Measurements from ENCODE around the gene DECR2. TPM values are rescaled to one million over a fixed set of nuclear protein-coding genes. Genes with fewer than 3 reads are reported as not detected.

The DECR2 gene
- total and polyA plus RNA-seq, 2 of the 13 experiments (the other 11 are each of a cell fraction or from before 2014, with no cell fraction given), result 36.3 to 44.6 TPM

GRCh38 chr16:370443-370842, 31.2 kb upstream of the DECR2 start, which contains the start of gene MRPL28 (continued):
- TF ChIP-seq CENPBD1 (CRISPR knock-in tag; IDR thresholded peaks at IDR 0.05; ENCODE audit: borderline replicate concordance, low read depth), result no peak
- no peak for TF ChIP-seq ZBTB38 (CRISPR knock-in tag; IDR thresholded peaks at IDR 0.05)
- TF ChIP-seq RFX1 (IDR thresholded peaks at IDR 0.05), result no peak
- no peak for TF ChIP-seq TBL1XR1 (IDR thresholded peaks at IDR 0.05; ENCODE audit: borderline replicate concordance, low read length, partially characterized antibody)
- no peak for TF ChIP-seq SOX6 (IDR thresholded peaks at IDR 0.05)
- TF ChIP-seq SOX6 (CRISPR knock-in tag; IDR thresholded peaks at IDR 0.05), result no peak
- TF ChIP-seq MTF2 (CRISPR knock-in tag; IDR thresholded peaks at IDR 0.05; ENCODE audit: borderline replicate concordance), result no peak
- TF ChIP-seq SATB2 (CRISPR knock-in tag; IDR thresholded peaks at IDR 0.05), result no peak
- no peak for TF ChIP-seq ZFP1 (CRISPR knock-in tag; IDR thresholded peaks at IDR 0.05)
- no peak for TF ChIP-seq KLF9 (CRISPR knock-in tag; IDR thresholded peaks at IDR 0.05; ENCODE audit: low read depth)
- no peak for TF ChIP-seq HNF4G (IDR thresholded peaks at IDR 0.05; ENCODE audit: borderline replicate concordance, low read depth, low read length)
- TF ChIP-seq HNF4G (CRISPR knock-in tag; IDR thresholded peaks at IDR 0.05; ENCODE audit: borderline replicate concordance, low read depth), result no peak
- no peak for TF ChIP-seq ZBTB2 (CRISPR knock-in tag; IDR thresholded peaks at IDR 0.05; ENCODE audit: low read depth)
- peak; percentile 61 for TF ChIP-seq POLR2AphosphoS5 (IDR thresholded peaks at IDR 0.05; ENCODE audit: low read depth, low read length)
- TF ChIP-seq ARID3A (IDR thresholded peaks at IDR 0.05; ENCODE audit: low read depth, low read length), result no peak
- no peak for TF ChIP-seq ZFP36L1 (CRISPR knock-in tag; IDR thresholded peaks at IDR 0.05)
- no peak for TF ChIP-seq KDM1A (CRISPR knock-in tag; IDR thresholded peaks at IDR 0.05)
- TF ChIP-seq PPARG (CRISPR knock-in tag; conservative IDR thresholded peaks at IDR 0.05), result no peak
- TF ChIP-seq TBX2 (CRISPR knock-in tag; IDR thresholded peaks at IDR 0.05; ENCODE audit: borderline replicate concordance), result no peak
- no peak for TF ChIP-seq TRIM24 (CRISPR knock-in tag; IDR thresholded peaks at IDR 0.05)
- no peak for TF ChIP-seq BCL3 (CRISPR knock-in tag; IDR thresholded peaks at IDR 0.05)
- TF ChIP-seq KDM6A (CRISPR knock-in tag; IDR thresholded peaks at IDR 0.05; ENCODE audit: low read depth), result no peak

All from HepG2 (cell line).